Stimulated activated CD8-positive, alpha-beta memory T cell treated with anti-CD3 and anti-CD28 coated beads, Interleukin-12 subunit alpha, Interleukin-12 subunit beta, amount 100 ng/mL, for 24 hours (primary cell): ENCODE data around the gene SLC8A1.

ENCODE experiments used
- DNase-seq: peaks from one replicate; pipeline ENCODE4 v3.0.0-alpha.2; 2020; ENCODE audit errors: extremely low read depth

SLC8A1 gene

GRCh38 chr2:40049781-40050180 lies 402.1 kb downstream of the SLC8A1 start:
- no peak for DNase-seq

DNA sequence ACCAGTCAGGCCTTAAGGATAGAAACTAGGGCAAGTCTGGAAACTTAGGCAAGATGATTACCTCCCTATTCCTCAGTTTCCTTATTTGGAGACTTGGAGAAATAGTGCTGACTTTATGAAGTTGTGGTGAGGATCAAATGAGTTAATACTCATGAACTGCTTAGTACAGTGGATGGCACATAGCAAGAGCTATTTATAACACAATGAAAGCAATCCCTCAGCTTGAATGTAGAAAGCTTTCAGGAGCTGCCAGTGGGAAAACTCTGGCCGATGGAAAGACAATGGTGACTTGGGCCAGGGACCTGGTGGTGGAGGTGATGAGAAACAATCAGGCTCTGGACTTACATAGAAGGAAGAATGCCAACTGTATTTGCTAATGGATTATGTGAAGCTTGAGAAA lies 403.4 kb downstream of the SLC8A1 start:
- DNase-seq = no peak

- no peak for DNase-seq
These were observed 404.5 kb downstream of the SLC8A1 start for GRCh38 chr2:40047406-40047805.
